K562 (cell line): Measurements from ENCODE around the gene PDGFRA.

Experiments used
- CHCHD3 ChIP-seq: fragments of 250-450 bp; sonication (Bioruptor Pico); IDR thresholded peaks from 2 replicates; pipeline ENCODE4 v2.1.2; 2022; ENCODE audit warnings: mild to moderate bottlenecking
- CTCF ChIP-seq, 3 experiments: IDR thresholded peaks in 2 of 3; conservative IDR thresholded peaks in 1 of 3; 2 replicates each; pipeline ENCODE4 v1.5.1; 2011 to 2012; ENCODE audit warnings: low read length in 3 of 3, mild to moderate bottlenecking in 3 of 3, control low read depth in 2 of 3, improper control_type of control experiment in 1 of 3, inconsistent platforms in 1 of 3, low read depth in 1 of 3, mixed read lengths in 1 of 3, moderate library complexity in 1 of 3; ENCODE audit not compliant: insufficient read depth in 2 of 3

- TF ChIP-seq CHCHD3 (CRISPR knock-in tag) (no peak), CTCF (IDR thresholded peaks at IDR 0.05 in 2 of 3, conservative IDR thresholded peaks at IDR 0.05 in 1 of 3; ENCODE audit: insufficient read depth in 2 of 3, low read depth in 1 of 3, low read length in 3 of 3) (no peak)
Measured at GRCh38 chr4:54231768-54232688, 2.9 kb downstream of the PDGFRA start.
